Adrenal gland (tissue), 12 donors: ENCODE measurements around the gene CELF2. TPM values are rescaled to one million over a fixed set of nuclear protein-coding genes. Genes with fewer than 3 reads are reported as not detected.

Source experiments
- DNase-seq, 7 donors: peaks; one replicate each; pipeline ENCODE4 v3.0.0-alpha.2; 2019 to 2020
- H3K27ac ChIP-seq, 5 donors: fragments of 200-600 bp; sonication (generic) in 4 of 5; 1 replicate in 3 of 5; 2 replicates in 2 of 5; pipeline versions ENCODE4 v1.5.1 to v1.8.0; 2016 to 2020; ENCODE audit warnings: mild to moderate bottlenecking in 1 of 5
- H3K27me3 ChIP-seq: fragments of 200-600 bp; 2 replicates; pipeline ENCODE4 v1.8.0; 2021
- H3K36me3 ChIP-seq, 2 donors: fragments of 200-600 bp; replicated peaks in 1 of 2; 1 replicate in 1 of 2; 2 replicates in 1 of 2; pipeline versions ENCODE4 v1.5.1 to v1.8.0; 2018 to 2022
- H3K4me1 ChIP-seq, 2 donors: fragments of 200-600 bp; replicated peaks in 1 of 2; 1 replicate in 1 of 2; 2 replicates in 1 of 2; pipeline versions ENCODE4 v1.5.1 to v1.8.0; 2018 to 2021
- H3K4me3 ChIP-seq, 4 donors: fragments of 200-600 bp; sonication (generic) in 3 of 4; one replicate each; pipeline ENCODE4 v1.5.1; 2016 to 2018
- H3K9me3 ChIP-seq, 3 donors: fragments of 200-600 bp; sonication (generic) in 1 of 3; replicated peaks in 1 of 3; 1 replicate in 2 of 3; 2 replicates in 1 of 3; pipeline versions ENCODE4 v1.5.1 to v1.8.0; 2016 to 2021
- CTCF ChIP-seq, 6 experiments: fragments of 450-650 bp in 4 of 6; fragments of 200-600 bp in 2 of 6; sonication (generic) in 1 of 6; IDR thresholded peaks; 1 replicate in 5 of 6; 2 replicates in 1 of 6; pipeline versions ENCODE4 v1.5.1 to v1.8.0; 2016 to 2021; ENCODE audit warnings: antibody characterized with exemption in 6 of 6, mild to moderate bottlenecking in 2 of 6, moderate library complexity in 1 of 6
- POLR2A ChIP-seq, 2 donors: fragments of 450-650 bp; IDR thresholded peaks; one replicate each; pipeline ENCODE4 v1.6.1; 2017; ENCODE audit warnings: antibody characterized with exemption in 2 of 2, mild to moderate bottlenecking in 2 of 2, moderate library complexity in 1 of 2
- WGBS, 4 donors: extraction: QIAGEN DNeasy Blood & Tissue Kit in 2 of 4; methylation state at CpG; one replicate each; pipeline versions ENCODE4 v1.1.5 to v1.1.7; 2013 to 2017; 5-methylcytosine and 5-hydroxymethylcytosine counted together
- intact Hi-C, 2 donors: fragments of 100-400 bp; cut with DNase I; formaldehyde crosslinking; loops; one replicate each; pipeline versions ENCODE4 v1.14.1 to v1.15.0; 2022 to 2023
- polyA plus RNA-seq, 3 donors: library from polyadenylated mRNA; stranded (reverse); fragments of 200-250 nt in 2 of 3; fragments of 350-450 nt in 1 of 3; fragmentation: Illumina TruSeq in 1 of 3; extraction: RNeasy Lipid Tissue Mini Kit (QIAGEN cat#74804) in 1 of 3; gene quantifications; one replicate each; pipeline ENCODE4 v1.2.3, GENCODE V29; 2013 to 2014
- total RNA-seq, 9 donors: library from RNA; depleted of rRNA in 4 of 9; stranded (reverse); fragments of >200 nt in 4 of 9; fragments of 120-200 nt in 1 of 9; fragmentation: NEBNext Ultra II Directional in 1 of 9; extraction: Animal tissue kit (Norgen Biotek cat#: 25700) in 1 of 9; gene quantifications; one replicate each; pipeline versions ENCODE4 v1.1.0 to v1.2.4, GENCODE V29; 2013 to 2023
- donor health status: healthy with polysubstance abuse.
- donor health status: Bipolar disorder and iron deficiency.
- donor health status: DM: yes; HTN: yes; CAD: no.
- donor health status: DM: no; HTN: no; CAD: no.
- donor health status: DM: no; HTN: no; CAD: no.
- donor health status: DM: yes; HTN: yes; CAD: no.

Gene CELF2
- total and polyA plus RNA-seq, 12 donors, result 2.7 to 26.0 (median 10.3) TPM

- Histone ChIP-seq H3K36me3 (no peaks in the 10 kb centered on the region), H3K27me3 (no peaks in the 10 kb centered on the region), H3K27ac (no peak overlapping the region), H3K9me3 (no peaks in the 10 kb centered on the region), H3K4me1 (no peaks in the 10 kb centered on the region), H3K4me3 (no peak overlapping the region)
- TF ChIP-seq POLR2A (IDR thresholded peaks at IDR 0.05) (no peak), CTCF (IDR thresholded peaks at IDR 0.05) (no peak)
- DNase-seq, result no peak
- intact Hi-C loops, result no loop called here
- 80 to 84% (median 82%) methylated on average over 17 of the region's 17 CpGs for WGBS, 4 donors
Observed at GRCh38 chr10:11328264-11329061, 310.8 kb downstream of the CELF2 start.

GRCh38 chr10:11329062-11329673, 311.5 kb downstream of the CELF2 start:
- H3K27ac ChIP-seq, result no peak overlapping the region
- intact Hi-C loops, result no loop called here
- H3K4me3 ChIP-seq, result no peak overlapping the region
- no peak for DNase-seq
- 61 to 77% (median 68%) methylated on average over 12 of the region's 12 CpGs for WGBS, 4 donors
- H3K9me3 ChIP-seq, result no peaks in the 10 kb centered on the region
- no peaks in the 10 kb centered on the region for H3K4me1 ChIP-seq
- H3K27me3 ChIP-seq, result no peaks in the 10 kb centered on the region
- H3K36me3 ChIP-seq, result no peaks in the 10 kb centered on the region
- TF ChIP-seq CTCF (IDR thresholded peaks at IDR 0.05), result no peak
- no peak for TF ChIP-seq POLR2A (IDR thresholded peaks at IDR 0.05)

DNA sequence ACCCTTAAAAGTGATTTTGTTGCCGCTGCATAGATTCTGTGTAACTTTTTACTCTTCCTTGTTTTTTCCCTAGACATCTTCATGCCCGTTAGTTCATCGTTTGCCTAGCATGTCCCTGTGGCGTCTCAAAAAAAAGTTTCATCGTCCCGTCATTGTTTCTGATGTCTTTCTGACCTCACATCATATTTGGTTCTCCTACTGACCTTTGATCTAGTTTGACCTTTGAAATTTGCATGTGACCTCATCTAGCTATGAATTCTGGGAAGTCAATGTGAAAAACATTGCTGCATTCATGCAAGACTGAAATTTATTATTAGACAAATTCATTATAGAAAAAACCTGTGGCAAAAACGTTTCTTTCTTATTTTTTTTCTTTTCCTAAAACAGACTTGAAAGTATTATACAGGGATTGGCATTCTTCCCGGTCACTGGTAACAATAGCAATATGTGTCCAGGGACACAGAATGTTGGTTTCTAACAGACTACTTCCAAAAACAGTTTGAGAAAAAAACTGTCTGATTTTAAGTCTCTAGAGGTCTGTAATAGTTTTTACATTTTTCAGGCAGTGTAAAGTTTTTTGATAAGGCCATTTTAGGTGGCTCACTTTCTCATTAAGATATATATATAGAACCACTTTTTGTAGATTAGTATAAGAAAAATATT, 312.8 kb downstream of the CELF2 start:
- 50 to 60% (median 58%) methylated on average over 8 of the region's 8 CpGs for WGBS, 4 donors
- H3K36me3 ChIP-seq, result no peaks in the 10 kb centered on the region
- H3K27ac ChIP-seq, result no peak overlapping the region
- no peaks in the 10 kb centered on the region for H3K9me3 ChIP-seq
- intact Hi-C loops, result no loop called here
- H3K4me3 ChIP-seq, result no peak overlapping the region
- no peaks in the 10 kb centered on the region for H3K27me3 ChIP-seq
- H3K4me1 ChIP-seq, result no peaks in the 10 kb centered on the region
- DNase-seq, result no peak
- TF ChIP-seq CTCF (IDR thresholded peaks at IDR 0.05) (no peak), POLR2A (IDR thresholded peaks at IDR 0.05) (no peak)

GRCh38 chr10:11331046-11331577, 313.4 kb downstream of the CELF2 start:
- DNase-seq, result no peak
- H3K4me1 ChIP-seq, result no peaks in the 10 kb centered on the region
- TF ChIP-seq CTCF (IDR thresholded peaks at IDR 0.05) (no peak), POLR2A (IDR thresholded peaks at IDR 0.05) (no peak)
- no peaks in the 10 kb centered on the region for H3K9me3 ChIP-seq
- no peak overlapping the region for H3K27ac ChIP-seq
- H3K4me3 ChIP-seq, result no peak overlapping the region
- H3K27me3 ChIP-seq, result no peaks in the 10 kb centered on the region
- intact Hi-C loops, result no loop called here
- no peaks in the 10 kb centered on the region for H3K36me3 ChIP-seq
